HepG2 (cell line): ENCODE data around the gene CTSA. TPM values are rescaled to one million over a fixed set of nuclear protein-coding genes. Genes with fewer than 3 reads are reported as not detected.

ENCODE experiments used
- AGO2 ChIP-seq: fragments of 200-400 bp; formaldehyde crosslinking; optimal IDR thresholded peaks from 2 replicates; pipeline ENCODE3; 2017; ENCODE audit warnings: mild to moderate bottlenecking, low read depth, low read length, moderate library complexity
- ASH2L ChIP-seq: fragments of 300-600, 200-600 bp; sonication (generic); IDR thresholded peaks from 2 replicates; pipeline ENCODE4 v1.7.0; 2017; ENCODE audit warnings: low read depth, mild to moderate bottlenecking, moderate library complexity, mixed read lengths, low read length; ENCODE audit not compliant: insufficient read length
- E2F2 ChIP-seq: sonication (generic); formaldehyde crosslinking; IDR thresholded peaks from 2 replicates; pipeline ENCODE4 v1.4.0; 2020; ENCODE audit warnings: missing genetic modification reagents, borderline replicate concordance
- GPN1 ChIP-seq: sonication (generic); formaldehyde crosslinking; IDR thresholded peaks from 2 replicates; pipeline ENCODE4 v1.5.1; 2020; ENCODE audit warnings: missing genetic modification reagents, borderline replicate concordance
- JUNB ChIP-seq: sonication (generic); formaldehyde crosslinking; IDR thresholded peaks from 2 replicates; pipeline ENCODE4 v1.8.0; 2022; ENCODE audit warnings: missing genetic modification reagents, mild to moderate bottlenecking, borderline replicate concordance
- PCBP2 ChIP-seq: fragments of 200-400 bp; formaldehyde crosslinking; optimal IDR thresholded peaks from 2 replicates; pipeline ENCODE3; 2018; ENCODE audit warnings: low read length, low read depth; ENCODE audit not compliant: poor library complexity, severe bottlenecking
- PHF21A ChIP-seq: sonication (generic); formaldehyde crosslinking; IDR thresholded peaks from 2 replicates; pipeline ENCODE4 v1.5.0; 2020; ENCODE audit warnings: mild to moderate bottlenecking, missing genetic modification reagents
- ZNF20 ChIP-seq: sonication (generic); formaldehyde crosslinking; IDR thresholded peaks from 2 replicates; pipeline ENCODE4 v1.4.0; 2020; ENCODE audit warnings: mild to moderate bottlenecking, moderate library complexity, missing genetic modification reagents
- ZNF224 ChIP-seq: sonication (generic); formaldehyde crosslinking; IDR thresholded peaks from 2 replicates; pipeline ENCODE4 v1.5.0; 2020; ENCODE audit warnings: mild to moderate bottlenecking, missing genetic modification reagents
- ZNF276 ChIP-seq: sonication (generic); formaldehyde crosslinking; IDR thresholded peaks from 2 replicates; pipeline ENCODE4 v1.4.0; 2020; ENCODE audit warnings: mild to moderate bottlenecking, low read depth, missing genetic modification reagents
- ZNF335 ChIP-seq: sonication (generic); formaldehyde crosslinking; IDR thresholded peaks from 2 replicates; pipeline ENCODE4 v1.4.0; 2020; ENCODE audit warnings: missing genetic modification reagents
- ZNF879 ChIP-seq: sonication (generic); formaldehyde crosslinking; IDR thresholded peaks from 2 replicates; pipeline ENCODE4 v1.8.1; 2023; ENCODE audit warnings: missing genetic modification reagents
- polyA plus RNA-seq, 8 experiments: library from polyadenylated mRNA; depleted of rRNA in 3 of 8; stranded (reverse) in 7 of 8; unstranded in 1 of 8; fragments of >200 nt; fragmentation: Illumina TruSeq in 4 of 8; extraction: Trizol in 4 of 8; gene quantifications; 2 replicates each; pipeline versions ENCODE4 v1.2.1 to v1.2.3, GENCODE V29; 2011 to 2016; ENCODE audit warnings: low read depth in 4 of 8, missing spikeins in 1 of 8, mixed read lengths in 1 of 8; ENCODE audit not compliant: insufficient read depth in 1 of 8
- total RNA-seq, 5 experiments: library from RNA; depleted of rRNA; stranded (reverse); fragments of >200 nt; fragmentation: Illumina TruSeq; extraction: Trizol; gene quantifications; 2 replicates each; pipeline ENCODE4 v1.2.3, GENCODE V29; 2016; ENCODE audit warnings: low read depth in 1 of 5
- TF ChIP-seq, protein P1 (sequence below): sonication (generic); formaldehyde crosslinking; IDR thresholded peaks from 2 replicates; pipeline ENCODE4 v1.4.0; 2020; ENCODE audit warnings: missing genetic modification reagents
- TF ChIP-seq, protein P2 (sequence below): sonication (generic); formaldehyde crosslinking; IDR thresholded peaks from 2 replicates; pipeline ENCODE4 v1.4.0; 2020; ENCODE audit warnings: missing genetic modification reagents

The CTSA gene
- total and polyA plus RNA-seq, 2 of the 13 experiments (the other 11 are each of a cell fraction or from before 2014, with no cell fraction given): 202 to 231 TPM

GRCh38 chr20:45841407-45842129 lies 49.6 kb upstream of the CTSA start (continued):
- TF ChIP-seq AGO2 (peak; percentile 63), JUNB (CRISPR knock-in tag) (no peak), PCBP2 (no peak), ASH2L (no peak), PHF21A (CRISPR knock-in tag) (0 out of 2 replicates have a peak, but pooled peaks have one; percentile 26), ZNF224 (no peak), ZNF335 (CRISPR knock-in tag) (no peak), ZNF20 (CRISPR knock-in tag) (no peak), ZNF276 (CRISPR knock-in tag) (no peak), ZNF879 (CRISPR knock-in tag) (no peak), E2F2 (CRISPR knock-in tag) (no peak), GPN1 (CRISPR knock-in tag) (no peak)
- TF ChIP-seq, protein P1, sequence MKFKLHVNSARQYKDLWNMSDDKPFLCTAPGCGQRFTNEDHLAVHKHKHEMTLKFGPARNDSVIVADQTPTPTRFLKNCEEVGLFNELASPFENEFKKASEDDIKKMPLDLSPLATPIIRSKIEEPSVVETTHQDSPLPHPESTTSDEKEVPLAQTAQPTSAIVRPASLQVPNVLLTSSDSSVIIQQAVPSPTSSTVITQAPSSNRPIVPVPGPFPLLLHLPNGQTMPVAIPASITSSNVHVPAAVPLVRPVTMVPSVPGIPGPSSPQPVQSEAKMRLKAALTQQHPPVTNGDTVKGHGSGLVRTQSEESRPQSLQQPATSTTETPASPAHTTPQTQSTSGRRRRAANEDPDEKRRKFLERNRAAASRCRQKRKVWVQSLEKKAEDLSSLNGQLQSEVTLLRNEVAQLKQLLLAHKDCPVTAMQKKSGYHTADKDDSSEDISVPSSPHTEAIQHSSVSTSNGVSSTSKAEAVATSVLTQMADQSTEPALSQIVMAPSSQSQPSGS: no peak
- TF ChIP-seq, protein P2, sequence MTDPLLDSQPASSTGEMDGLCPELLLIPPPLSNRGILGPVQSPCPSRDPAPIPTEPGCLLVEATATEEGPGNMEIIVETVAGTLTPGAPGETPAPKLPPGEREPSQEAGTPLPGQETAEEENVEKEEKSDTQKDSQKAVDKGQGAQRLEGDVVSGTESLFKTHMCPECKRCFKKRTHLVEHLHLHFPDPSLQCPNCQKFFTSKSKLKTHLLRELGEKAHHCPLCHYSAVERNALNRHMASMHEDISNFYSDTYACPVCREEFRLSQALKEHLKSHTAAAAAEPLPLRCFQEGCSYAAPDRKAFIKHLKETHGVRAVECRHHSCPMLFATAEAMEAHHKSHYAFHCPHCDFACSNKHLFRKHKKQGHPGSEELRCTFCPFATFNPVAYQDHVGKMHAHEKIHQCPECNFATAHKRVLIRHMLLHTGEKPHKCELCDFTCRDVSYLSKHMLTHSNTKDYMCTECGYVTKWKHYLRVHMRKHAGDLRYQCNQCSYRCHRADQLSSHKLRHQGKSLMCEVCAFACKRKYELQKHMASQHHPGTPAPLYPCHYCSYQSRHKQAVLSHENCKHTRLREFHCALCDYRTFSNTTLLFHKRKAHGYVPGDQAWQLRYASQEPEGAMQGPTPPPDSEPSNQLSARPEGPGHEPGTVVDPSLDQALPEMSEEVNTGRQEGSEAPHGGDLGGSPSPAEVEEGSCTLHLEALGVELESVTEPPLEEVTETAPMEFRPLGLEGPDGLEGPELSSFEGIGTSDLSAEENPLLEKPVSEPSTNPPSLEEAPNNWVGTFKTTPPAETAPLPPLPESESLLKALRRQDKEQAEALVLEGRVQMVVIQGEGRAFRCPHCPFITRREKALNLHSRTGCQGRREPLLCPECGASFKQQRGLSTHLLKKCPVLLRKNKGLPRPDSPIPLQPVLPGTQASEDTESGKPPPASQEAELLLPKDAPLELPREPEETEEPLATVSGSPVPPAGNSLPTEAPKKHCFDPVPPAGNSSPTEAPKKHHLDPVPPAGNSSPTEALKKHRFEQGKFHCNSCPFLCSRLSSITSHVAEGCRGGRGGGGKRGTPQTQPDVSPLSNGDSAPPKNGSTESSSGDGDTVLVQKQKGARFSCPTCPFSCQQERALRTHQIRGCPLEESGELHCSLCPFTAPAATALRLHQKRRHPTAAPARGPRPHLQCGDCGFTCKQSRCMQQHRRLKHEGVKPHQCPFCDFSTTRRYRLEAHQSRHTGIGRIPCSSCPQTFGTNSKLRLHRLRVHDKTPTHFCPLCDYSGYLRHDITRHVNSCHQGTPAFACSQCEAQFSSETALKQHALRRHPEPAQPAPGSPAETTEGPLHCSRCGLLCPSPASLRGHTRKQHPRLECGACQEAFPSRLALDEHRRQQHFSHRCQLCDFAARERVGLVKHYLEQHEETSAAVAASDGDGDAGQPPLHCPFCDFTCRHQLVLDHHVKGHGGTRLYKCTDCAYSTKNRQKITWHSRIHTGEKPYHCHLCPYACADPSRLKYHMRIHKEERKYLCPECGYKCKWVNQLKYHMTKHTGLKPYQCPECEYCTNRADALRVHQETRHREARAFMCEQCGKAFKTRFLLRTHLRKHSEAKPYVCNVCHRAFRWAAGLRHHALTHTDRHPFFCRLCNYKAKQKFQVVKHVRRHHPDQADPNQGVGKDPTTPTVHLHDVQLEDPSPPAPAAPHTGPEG (CRISPR knock-in tag): no peak
